Peyer's patch (tissue), 4 donors: ENCODE data around the gene HAL. TPM values are rescaled to one million over a fixed set of nuclear protein-coding genes. Genes with fewer than 3 reads are reported as not detected.

Source experiments
- DNase-seq, 3 donors: peaks; one replicate each; pipeline ENCODE4 v3.0.0-alpha.2; 2017 to 2019
- H3K27ac ChIP-seq, 4 donors: fragments of 200-600 bp; sonication (generic); one replicate each; pipeline ENCODE4 v1.5.1; 2016 to 2019
- H3K27me3 ChIP-seq, 2 donors: fragments of 200-600 bp; sonication (generic); one replicate each; pipeline ENCODE4 v1.5.1; 2019
- H3K36me3 ChIP-seq, 3 donors: fragments of 200-600 bp; sonication (generic); one replicate each; pipeline ENCODE4 v1.5.1; 2016 to 2019
- H3K4me1 ChIP-seq, 4 donors: fragments of 200-600 bp; sonication (generic); one replicate each; pipeline ENCODE4 v1.5.1; 2016 to 2019
- H3K4me3 ChIP-seq, 4 donors: fragments of 200-600 bp; sonication (generic); 1 replicate in 3 of 4; 2 replicates in 1 of 4; pipeline ENCODE4 v1.5.1; 2016 to 2019; ENCODE audit warnings: mild to moderate bottlenecking in 1 of 4
- H3K9me3 ChIP-seq, 4 donors: fragments of 200-600 bp; sonication (generic); one replicate each; pipeline ENCODE4 v1.5.1; 2016 to 2019; ENCODE audit warnings: mild to moderate bottlenecking in 1 of 4
- CTCF ChIP-seq, 6 experiments: fragments of 450-650 bp in 4 of 6; fragments of 200-600 bp in 2 of 6; sonication (generic) in 1 of 6; IDR thresholded peaks; one replicate each; pipeline ENCODE4 v1.5.1; 2017 to 2019; ENCODE audit warnings: antibody characterized with exemption in 6 of 6, mild to moderate bottlenecking in 3 of 6, moderate library complexity in 1 of 6
- POLR2A ChIP-seq, 2 donors: fragments of 450-650 bp; IDR thresholded peaks; one replicate each; pipeline ENCODE4 v1.5.1; 2017; ENCODE audit warnings: antibody characterized with exemption in 2 of 2, mild to moderate bottlenecking in 2 of 2, moderate library complexity in 2 of 2
- total RNA-seq, 4 donors: library from RNA; depleted of rRNA; stranded (reverse); fragments of >200 nt; gene quantifications; one replicate each; pipeline ENCODE4 v1.1.0, GENCODE V29; 2016

The HAL gene
- total RNA-seq, result 1 to 10 TPM in 3 of 4 donors, not detected in 1; 4.0 to 8.1 (median 4.3) TPM

- Histone ChIP-seq H3K9me3 (no peaks in the 10 kb centered on the region), H3K4me3 (peak within 1 kb of the TSS in 1 of 4 donors; percentile 16), H3K36me3 (peaks cover 0 to 11% (median 0%) of the 10 kb centered on the region in 3 donors), H3K27ac (peak within 1 kb of the TSS in 2 of 4 donors; percentile 1 to 71), H3K4me1 (peaks cover 0 to 11% (median 0%) of the 10 kb centered on the region in 4 donors), H3K27me3 (no peaks in the 10 kb centered on the region)
- TF ChIP-seq POLR2A (IDR thresholded peaks at IDR 0.05) (no peak), CTCF (IDR thresholded peaks at IDR 0.05) (no peak)
- DNase-seq, result peak in 1 of 3 donors; percentile 64
Observed at GRCh38 chr12:95996034-95996658, at the start of gene HAL. TSS of gene HAL (minus strand) at chr12:95996344. CDS start at chr12:95995910, 434 bp downstream.

- H3K27ac ChIP-seq, result peak overlapping the region in 1 of 4 donors; percentile 20
- TF ChIP-seq CTCF (IDR thresholded peaks at IDR 0.05), result no peak
- no peak for TF ChIP-seq POLR2A (IDR thresholded peaks at IDR 0.05)
Observed at GRCh38 chr12:96045566-96045965, 49.4 kb upstream of the HAL start.

GRCh38 chr12:96044943-96045290 lies 48.8 kb upstream of the HAL start:
- no peaks in the 10 kb centered on the region for H3K9me3 ChIP-seq
- H3K27me3 ChIP-seq, result no peaks in the 10 kb centered on the region
- H3K4me3 ChIP-seq, result no peak overlapping the region
- peak overlapping the region in 1 of 4 donors; percentile 36 for H3K27ac ChIP-seq
- no peaks in the 10 kb centered on the region for H3K36me3 ChIP-seq
- peaks cover 0 to 18% (median 7%) of the 10 kb centered on the region in 4 donors for H3K4me1 ChIP-seq
- DNase-seq, result no peak
- no peak for TF ChIP-seq POLR2A (IDR thresholded peaks at IDR 0.05)
- no peak for TF ChIP-seq CTCF (IDR thresholded peaks at IDR 0.05)

More at GRCh38 chr12:96045566-96045965, 49.4 kb upstream of the HAL start:
- no peaks in the 10 kb centered on the region for H3K36me3 ChIP-seq
- H3K4me1 ChIP-seq, result peaks cover 0 to 18% (median 7%) of the 10 kb centered on the region in 4 donors
- H3K4me3 ChIP-seq, result no peak overlapping the region
- H3K9me3 ChIP-seq, result no peaks in the 10 kb centered on the region
- no peaks in the 10 kb centered on the region for H3K27me3 ChIP-seq
- DNase-seq, result peak in 1 of 3 donors; percentile 59

GRCh38 chr12:96044017-96044942 lies 48.1 kb upstream of the HAL start:
- Histone ChIP-seq H3K4me1 (peaks cover 0 to 18% (median 7%) of the 10 kb centered on the region in 4 donors), H3K27me3 (no peaks in the 10 kb centered on the region), H3K9me3 (no peaks in the 10 kb centered on the region), H3K4me3 (no peak overlapping the region), H3K27ac (peak overlapping the region in 1 of 4 donors; percentile 36), H3K36me3 (no peaks in the 10 kb centered on the region)
- TF ChIP-seq POLR2A (IDR thresholded peaks at IDR 0.05) (no peak), CTCF (IDR thresholded peaks at IDR 0.05) (no peak)
- DNase-seq, result peak in 2 of 3 donors; percentile 61 to 64

GRCh38 chr12:96041181-96041580 lies 45.0 kb upstream of the HAL start:
- Histone ChIP-seq H3K27me3 (no peaks in the 10 kb centered on the region), H3K27ac (no peak overlapping the region), H3K4me1 (peaks cover 0 to 9% (median 2%) of the 10 kb centered on the region in 4 donors), H3K36me3 (no peaks in the 10 kb centered on the region), H3K4me3 (no peak overlapping the region), H3K9me3 (no peaks in the 10 kb centered on the region)
- TF ChIP-seq CTCF (IDR thresholded peaks at IDR 0.05) (no peak), POLR2A (IDR thresholded peaks at IDR 0.05) (no peak)
- no peak for DNase-seq
